PFSK-1 (cell line): Measurements from ENCODE around the gene RACK1.
A peak's percentile ranks its signal among the peaks of the same experiment; 100 is the strongest.

Experiments used
- FOXP2 ChIP-seq: optimal IDR thresholded peaks from 2 replicates; pipeline ENCODE3; 2011; ENCODE audit warnings: borderline replicate concordance, control low read depth, inconsistent platforms; ENCODE audit not compliant: insufficient read depth; ENCODE audit errors: extremely low read length, extremely low read depth
- POLR2AphosphoS5 ChIP-seq: IDR thresholded peaks from 2 replicates; pipeline ENCODE4 v1.6.1; 2012; ENCODE audit warnings: low read depth, mild to moderate bottlenecking, control low read depth, low read length, moderate library complexity
- SIN3A ChIP-seq: IDR thresholded peaks from 2 replicates; pipeline ENCODE4 v1.6.1; 2012; ENCODE audit warnings: mild to moderate bottlenecking, low read length, moderate library complexity, borderline replicate concordance; ENCODE audit not compliant: insufficient read depth
- TAF1 ChIP-seq: IDR thresholded peaks from 2 replicates; pipeline ENCODE4 v1.6.1; 2012; ENCODE audit warnings: low read length, control low read depth, borderline replicate concordance; ENCODE audit not compliant: insufficient read depth
- TF ChIP-seq, protein P1 (sequence below), 2 experiments: IDR thresholded peaks; 2 replicates each; pipeline versions ENCODE4 v1.6.1 to v1.8.0; 2011 to 2012; ENCODE audit warnings: low read depth in 2 of 2, low read length in 2 of 2, control low read depth in 1 of 2, inconsistent platforms in 1 of 2, mild to moderate bottlenecking in 1 of 2, moderate library complexity in 1 of 2; ENCODE audit not compliant: insufficient read depth in 1 of 2

RACK1 gene

GRCh38 chr5:181212080-181212479 is 31.6 kb downstream of the RACK1 start:
- TF ChIP-seq SIN3A = no peak
- TF ChIP-seq FOXP2 = no peak
- TF ChIP-seq TAF1 = no peak
- TF ChIP-seq, protein P1, sequence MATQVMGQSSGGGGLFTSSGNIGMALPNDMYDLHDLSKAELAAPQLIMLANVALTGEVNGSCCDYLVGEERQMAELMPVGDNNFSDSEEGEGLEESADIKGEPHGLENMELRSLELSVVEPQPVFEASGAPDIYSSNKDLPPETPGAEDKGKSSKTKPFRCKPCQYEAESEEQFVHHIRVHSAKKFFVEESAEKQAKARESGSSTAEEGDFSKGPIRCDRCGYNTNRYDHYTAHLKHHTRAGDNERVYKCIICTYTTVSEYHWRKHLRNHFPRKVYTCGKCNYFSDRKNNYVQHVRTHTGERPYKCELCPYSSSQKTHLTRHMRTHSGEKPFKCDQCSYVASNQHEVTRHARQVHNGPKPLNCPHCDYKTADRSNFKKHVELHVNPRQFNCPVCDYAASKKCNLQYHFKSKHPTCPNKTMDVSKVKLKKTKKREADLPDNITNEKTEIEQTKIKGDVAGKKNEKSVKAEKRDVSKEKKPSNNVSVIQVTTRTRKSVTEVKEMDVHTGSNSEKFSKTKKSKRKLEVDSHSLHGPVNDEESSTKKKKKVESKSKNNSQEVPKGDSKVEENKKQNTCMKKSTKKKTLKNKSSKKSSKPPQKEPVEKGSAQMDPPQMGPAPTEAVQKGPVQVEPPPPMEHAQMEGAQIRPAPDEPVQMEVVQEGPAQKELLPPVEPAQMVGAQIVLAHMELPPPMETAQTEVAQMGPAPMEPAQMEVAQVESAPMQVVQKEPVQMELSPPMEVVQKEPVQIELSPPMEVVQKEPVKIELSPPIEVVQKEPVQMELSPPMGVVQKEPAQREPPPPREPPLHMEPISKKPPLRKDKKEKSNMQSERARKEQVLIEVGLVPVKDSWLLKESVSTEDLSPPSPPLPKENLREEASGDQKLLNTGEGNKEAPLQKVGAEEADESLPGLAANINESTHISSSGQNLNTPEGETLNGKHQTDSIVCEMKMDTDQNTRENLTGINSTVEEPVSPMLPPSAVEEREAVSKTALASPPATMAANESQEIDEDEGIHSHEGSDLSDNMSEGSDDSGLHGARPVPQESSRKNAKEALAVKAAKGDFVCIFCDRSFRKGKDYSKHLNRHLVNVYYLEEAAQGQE (IDR thresholded peaks at IDR 0.05; ENCODE audit: insufficient read depth in 1 of 2, low read depth in 2 of 2, low read length in 2 of 2) = no peak
- TF ChIP-seq POLR2AphosphoS5 = no peak

- no peak for TF ChIP-seq TAF1
- no peak for TF ChIP-seq FOXP2
- no peak for TF ChIP-seq POLR2AphosphoS5
Observed at GRCh38 chr5:181211208-181211607, 32.5 kb downstream of the RACK1 start.

GRCh38 chr5:181207960-181208253 is 35.8 kb downstream of the RACK1 start:
- no peak for TF ChIP-seq SIN3A
- TF ChIP-seq TAF1 = no peak
- TF ChIP-seq FOXP2 = no peak
- no peak for TF ChIP-seq POLR2AphosphoS5

DNA sequence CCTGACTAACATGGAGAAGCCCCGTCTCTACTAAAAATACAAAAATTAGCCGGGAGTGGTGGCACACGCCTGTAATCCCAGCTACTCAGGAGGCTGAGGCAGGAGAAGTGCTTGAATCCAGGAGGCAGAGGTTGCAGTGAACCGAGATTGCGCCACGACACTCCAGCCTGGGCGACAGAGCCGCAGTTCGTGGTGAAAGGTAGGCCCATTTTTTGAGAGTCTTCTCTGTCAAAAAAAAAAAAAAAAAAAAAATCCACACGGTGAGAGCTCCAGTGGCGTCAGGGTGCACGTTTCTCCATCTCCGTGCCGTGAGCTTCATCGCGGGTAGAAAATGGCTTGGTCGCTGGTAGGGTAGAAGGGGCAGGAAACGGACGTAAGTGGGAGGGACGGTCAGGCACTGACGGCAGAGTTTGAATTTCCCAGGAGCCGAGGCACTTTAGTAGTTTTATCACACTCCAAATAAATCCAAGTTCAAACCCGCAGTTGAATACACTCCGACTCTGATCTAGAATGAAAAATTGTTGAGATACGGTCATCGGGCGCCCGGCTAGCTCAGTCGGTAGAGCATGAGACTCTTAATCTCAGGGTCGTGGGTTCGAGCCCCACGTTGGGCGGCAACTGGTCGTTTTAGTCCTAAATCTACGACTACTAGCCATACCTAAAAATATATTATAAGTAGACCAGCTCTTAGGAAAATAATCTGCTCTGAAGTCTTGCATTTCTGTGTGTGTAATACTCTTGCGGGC is 36.3 kb downstream of the RACK1 start:
- TF ChIP-seq POLR2AphosphoS5 = peak; percentile 36; the same call in 1 of the 2 replicates
- TF ChIP-seq, protein P1 (IDR thresholded peaks at IDR 0.05; ENCODE audit: insufficient read depth in 1 of 2, low read depth in 2 of 2, low read length in 2 of 2) = no peak

GRCh38 chr5:181205761-181206649 is 37.7 kb downstream of the RACK1 start:
- TF ChIP-seq, protein P1 (IDR thresholded peaks at IDR 0.05; ENCODE audit: insufficient read depth in 1 of 2, low read depth in 2 of 2, low read length in 2 of 2) = no peak
- TF ChIP-seq POLR2AphosphoS5 (no peak), TAF1 (no peak), FOXP2 (no peak), SIN3A (no peak)
